ENCODE results near the gene SUSD3. TPM values are rescaled to one million over a fixed set of nuclear protein-coding genes. Genes with fewer than 3 reads are reported as not detected.

SUSD3 gene
- total RNA-seq, 1 donor from 2014 or later: 6.6 TPM

GRCh38 chr9:93027750-93028149, 30.8 kb upstream of the SUSD3 start:
- intact Hi-C loops (cut with DNase I): no loop called here
- no peak for ATAC-seq
- no peak for DNase-seq (ENCODE audit: low spot score)

DNA sequence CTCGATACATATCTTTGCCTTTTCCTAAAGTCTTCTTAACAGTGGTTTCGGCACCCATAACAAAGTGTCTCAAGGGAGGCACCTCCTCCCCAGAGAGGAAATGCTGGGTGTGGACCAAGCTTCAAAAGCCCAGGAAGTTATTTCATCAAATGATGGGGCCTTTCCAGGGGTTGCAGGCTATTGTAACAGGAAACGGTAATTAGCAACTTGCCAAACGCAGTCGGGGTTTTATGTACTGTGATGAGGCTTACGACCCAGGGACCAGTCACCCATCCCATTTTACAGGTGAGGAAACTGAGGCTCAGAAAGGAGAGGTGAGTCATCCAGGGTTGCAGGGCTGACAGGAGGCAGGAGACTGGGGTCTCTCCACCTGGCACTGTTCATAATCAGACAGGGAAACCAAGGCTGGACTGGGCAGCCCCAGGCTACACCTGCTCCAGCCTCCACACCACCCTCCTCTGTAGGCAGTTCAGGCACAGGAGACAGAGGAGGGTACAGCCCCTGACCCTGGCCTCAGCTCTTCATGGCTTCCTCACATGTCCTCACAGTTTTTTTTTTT, 30.0 kb upstream of the SUSD3 start:
- no peak for DNase-seq (ENCODE audit: low spot score)
- ATAC-seq: no peak
- intact Hi-C loops (cut with DNase I): no loop called here

- DNase-seq (ENCODE audit: low spot score): no peak
- intact Hi-C loops (cut with DNase I): no loop called here
- no peak for ATAC-seq
Measured at GRCh38 chr9:93030642-93031628, 27.6 kb upstream of the SUSD3 start.

GRCh38 chr9:93031629-93032430, 26.7 kb upstream of the SUSD3 start:
- ATAC-seq (peak; percentile 38), DNase-seq (ENCODE audit: low spot score) (no peak)
- intact Hi-C loops (cut with DNase I): no loop called here

DNA sequence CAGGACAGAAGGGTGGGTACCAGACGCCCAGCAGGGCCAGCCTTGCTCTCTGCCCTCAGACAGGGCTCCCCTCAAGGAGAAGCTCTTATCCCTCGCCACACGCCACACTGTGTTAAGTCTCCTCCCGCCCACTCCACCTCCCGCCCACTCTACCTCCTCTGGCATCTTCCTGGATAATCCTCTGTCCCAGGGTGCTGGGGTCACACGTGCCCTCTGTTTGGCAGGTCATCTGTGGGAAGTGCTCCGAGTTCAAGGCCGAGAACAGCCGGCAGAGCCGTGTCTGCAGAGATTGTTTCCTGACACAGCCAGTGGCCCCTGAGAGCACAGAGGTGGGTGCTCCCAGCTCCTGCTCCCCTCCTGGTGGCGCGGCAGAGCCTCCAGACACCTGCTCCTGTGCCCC, 26.0 kb upstream of the SUSD3 start:
- ATAC-seq (no peak), DNase-seq (ENCODE audit: low spot score) (no peak)
- intact Hi-C loops (cut with DNase I): no loop called here

GRCh38 chr9:93033531-93033930, 25.0 kb upstream of the SUSD3 start:
- intact Hi-C loops (cut with DNase I): no loop called here

DNA sequence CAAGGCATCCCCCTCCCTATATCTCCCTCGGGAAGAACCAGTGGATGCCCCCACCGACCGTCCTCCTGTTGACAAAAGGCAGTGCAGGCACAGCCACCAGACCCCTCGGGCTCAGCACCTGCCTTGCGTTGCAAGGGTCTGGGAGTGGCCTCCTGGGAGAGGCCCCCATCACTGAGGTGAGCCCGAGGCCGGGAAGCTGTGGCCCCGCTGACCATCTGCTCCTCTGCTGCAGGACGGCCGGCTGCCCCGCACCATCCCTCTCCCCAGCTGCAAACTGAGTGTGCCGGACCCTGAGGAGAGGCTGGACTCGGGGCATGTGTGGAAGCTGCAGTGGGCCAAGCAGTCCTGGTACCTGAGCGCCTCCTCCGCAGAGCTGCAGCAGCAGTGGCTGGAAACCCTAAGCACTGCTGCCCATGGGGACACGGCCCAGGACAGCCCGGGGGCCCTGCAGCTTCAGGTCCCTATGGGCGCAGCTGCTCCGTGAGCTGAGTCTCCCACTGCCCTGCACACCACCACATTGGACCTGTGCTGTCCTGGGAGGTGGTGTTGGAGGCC, 23.3 kb upstream of the SUSD3 start:
- intact Hi-C loops (cut with DNase I): no loop called here
- ATAC-seq (no peak), DNase-seq (ENCODE audit: low spot score) (no peak)

More at GRCh38 chr9:93033531-93033930, 25.0 kb upstream of the SUSD3 start:
- no peak for DNase-seq (ENCODE audit: low spot score)
- peak; percentile 16 for ATAC-seq

DNA sequence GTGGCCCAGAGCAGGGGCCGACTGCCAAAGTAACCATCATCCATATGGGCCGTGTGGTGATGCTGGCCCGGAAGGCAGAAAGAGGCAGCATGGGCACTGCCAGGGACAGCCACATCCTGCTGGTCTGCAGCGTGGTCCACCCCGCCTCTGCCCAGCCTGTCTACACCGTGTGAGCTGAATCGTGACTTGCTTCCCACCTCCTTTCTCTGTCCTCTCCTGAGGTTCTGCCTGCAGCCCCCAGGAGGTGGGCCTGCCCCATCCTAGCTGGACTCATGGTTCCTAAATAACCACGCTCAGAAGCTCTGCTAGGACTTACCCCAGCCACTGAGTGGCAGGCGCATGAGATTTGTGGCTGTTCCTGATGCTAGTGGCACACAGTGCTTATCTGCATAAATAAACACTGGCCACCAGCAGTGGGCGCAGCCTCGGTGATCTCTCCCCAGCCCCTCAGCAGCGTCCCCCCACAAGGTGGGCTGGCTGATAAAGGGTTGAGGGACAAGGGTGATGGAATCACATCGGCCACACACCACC, 22.6 kb upstream of the SUSD3 start:
- intact Hi-C loops (cut with DNase I): no loop called here
- DNase-seq (ENCODE audit: low spot score): no peak
- ATAC-seq: no peak

- ATAC-seq (no peak), DNase-seq (ENCODE audit: low spot score) (no peak)
- intact Hi-C loops (cut with DNase I): no loop called here
Measured at GRCh38 chr9:93036887-93037475, 21.5 kb upstream of the SUSD3 start.

DNA sequence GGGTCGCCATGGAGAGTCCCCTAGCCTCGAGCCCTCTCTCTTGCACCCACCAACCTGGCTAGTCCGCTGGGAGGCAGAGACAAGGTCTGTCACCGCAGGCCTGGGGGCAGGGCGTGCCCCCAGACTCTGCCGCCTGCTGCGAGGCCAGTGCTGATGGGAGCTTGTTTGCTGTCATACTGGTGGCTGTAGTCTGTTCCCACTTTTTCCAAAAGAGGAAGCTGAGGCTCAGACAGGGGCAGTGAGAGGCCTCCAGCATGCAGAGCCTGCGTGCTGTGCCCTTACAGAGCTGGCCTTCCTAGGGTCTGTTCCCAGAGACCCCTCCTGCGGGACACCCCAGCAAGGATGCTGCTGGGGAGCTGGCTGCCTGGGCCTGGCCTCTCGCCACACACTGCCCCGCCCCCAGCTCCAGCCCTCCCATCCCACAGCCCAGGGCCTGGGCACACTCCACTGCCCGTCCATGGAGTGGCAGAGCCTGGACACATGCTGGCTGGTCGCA, 21.0 kb upstream of the SUSD3 start:
- ATAC-seq: peak; percentile 43
- no peak for DNase-seq (ENCODE audit: low spot score)
- intact Hi-C loops (cut with DNase I): no loop called here

GRCh38 chr9:93038918-93039317, 19.6 kb upstream of the SUSD3 start:
- intact Hi-C loops (cut with DNase I): no loop called here
- no peak for ATAC-seq

DNA sequence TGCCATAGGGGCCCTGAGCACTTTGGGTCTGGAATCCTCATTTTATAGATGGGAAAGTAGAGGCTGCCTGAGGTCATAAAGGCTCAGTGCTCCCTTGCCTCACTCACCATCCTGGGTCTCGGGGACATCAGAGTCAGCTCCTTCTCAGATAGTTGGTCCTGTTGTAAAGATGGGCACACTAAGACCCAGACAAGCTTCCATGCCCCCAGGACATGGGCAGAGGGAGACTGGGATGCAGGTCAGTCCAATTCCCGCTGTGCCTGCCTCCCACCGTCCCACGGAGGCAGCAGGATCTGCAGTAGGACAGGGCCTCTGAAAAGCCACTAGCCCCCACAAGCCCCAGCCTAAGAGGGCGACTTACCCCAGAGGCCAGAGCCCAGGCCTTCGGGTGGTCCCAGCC, 19.0 kb upstream of the SUSD3 start:
- DNase-seq (ENCODE audit: low spot score) (no peak), ATAC-seq (no peak)
- intact Hi-C loops (cut with DNase I): no loop called here

More at GRCh38 chr9:93038918-93039317, 19.6 kb upstream of the SUSD3 start:
- no peak for DNase-seq (ENCODE audit: low spot score)

DNA sequence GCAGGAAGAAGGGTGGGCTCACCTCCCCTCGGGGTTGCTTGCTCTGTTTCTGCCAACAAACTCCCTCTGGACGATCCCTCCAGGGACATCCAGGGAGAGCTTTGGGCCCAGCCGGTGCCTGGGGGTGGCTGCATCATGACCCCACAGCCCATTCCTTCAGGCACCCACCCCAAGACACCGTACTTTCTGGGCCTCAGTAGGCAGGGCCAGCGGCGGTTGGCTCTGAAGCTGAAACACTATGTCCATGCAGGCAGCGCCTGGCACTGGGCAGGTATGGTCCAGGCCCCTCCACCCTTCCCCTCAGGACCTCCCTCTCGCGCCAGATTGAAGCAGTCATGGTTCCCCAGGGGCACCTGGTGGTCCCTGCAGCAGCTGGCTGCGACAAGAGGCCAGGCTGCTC, 18.5 kb upstream of the SUSD3 start:
- ATAC-seq (no peak), DNase-seq (ENCODE audit: low spot score) (no peak)
- intact Hi-C loops (cut with DNase I): no loop called here

GRCh38 chr9:93040409-93040808, 18.1 kb upstream of the SUSD3 start:
- intact Hi-C loops (cut with DNase I): no loop called here
- DNase-seq (ENCODE audit: low spot score): no peak
- no peak for ATAC-seq

GRCh38 chr9:93041108-93041802, 17.2 kb upstream of the SUSD3 start:
- intact Hi-C loops (cut with DNase I): no loop called here
- ATAC-seq (no peak), DNase-seq (ENCODE audit: low spot score) (no peak)

- intact Hi-C loops (cut with DNase I): no loop called here
- DNase-seq (ENCODE audit: low spot score): no peak
- ATAC-seq: no peak
Measured at GRCh38 chr9:93043122-93043521, 15.4 kb upstream of the SUSD3 start.

- intact Hi-C loops (cut with DNase I): no loop called here
- ATAC-seq: no peak
- no peak for DNase-seq (ENCODE audit: low spot score)
Measured at GRCh38 chr9:93045521-93045920, 13.0 kb upstream of the SUSD3 start.
